ENCODE data around the gene TBX2. TPM values are rescaled to one million over a fixed set of nuclear protein-coding genes. Genes with fewer than 3 reads are reported as not detected.

Gene TBX2
- total RNA-seq, 2 donors from 2014 or later, result 0.07 TPM; not detected in 1

DNA sequence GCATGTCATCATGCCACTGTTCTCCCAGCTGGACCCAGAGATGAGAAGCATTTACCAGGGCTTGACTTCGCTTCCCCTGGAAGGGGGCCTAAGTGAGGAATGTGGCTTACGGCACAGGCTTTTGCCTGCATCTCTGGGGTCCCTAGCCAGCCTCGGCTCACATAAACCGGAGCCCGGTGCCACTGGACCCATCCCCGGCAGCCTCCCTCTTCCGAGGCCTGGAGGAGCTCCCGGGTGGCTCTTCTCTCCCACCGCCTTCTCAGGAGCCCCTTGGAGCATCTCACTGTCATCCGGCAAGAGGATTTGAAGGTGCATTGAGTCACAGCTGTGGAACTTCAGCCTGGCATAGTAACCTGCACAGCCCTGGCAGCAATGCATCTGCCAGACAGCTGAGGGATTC is 29.9 kb upstream of the TBX2 start:
- no peak overlapping the region for H3K9ac ChIP-seq (ENCODE audit: extremely low read depth, low read length, poor library complexity, severe bottlenecking)
- 93 to 94% methylated on average over 7 to 10 of the region's 10 CpGs for WGBS, 2 experiments (ENCODE audit: insufficient coverage in 1 of 2, insufficient read length in 1 of 2)
- Mint-ChIP-seq H3K27me3 (ENCODE audit: insufficient read depth) (peaks cover 27% of the 10 kb centered on the region), H3K36me3 (ENCODE audit: low read depth) (no peaks in the 10 kb centered on the region), H3K4me3 (no peak overlapping the region), H3K27ac (no peak overlapping the region), H3K9me3 (no peaks in the 10 kb centered on the region), H3K4me1 (peaks cover 29% of the 10 kb centered on the region)
- H3K36me3 ChIP-seq (ENCODE audit: control insufficient read depth, insufficient read depth, low read length), result no peaks in the 10 kb centered on the region
- DNase-seq, result no peak
- no peaks in the 10 kb centered on the region for H3K27me3 ChIP-seq (ENCODE audit: control insufficient read depth, insufficient read depth, low read length, poor library complexity, severe bottlenecking)
- TF ChIP-seq, protein P1, sequence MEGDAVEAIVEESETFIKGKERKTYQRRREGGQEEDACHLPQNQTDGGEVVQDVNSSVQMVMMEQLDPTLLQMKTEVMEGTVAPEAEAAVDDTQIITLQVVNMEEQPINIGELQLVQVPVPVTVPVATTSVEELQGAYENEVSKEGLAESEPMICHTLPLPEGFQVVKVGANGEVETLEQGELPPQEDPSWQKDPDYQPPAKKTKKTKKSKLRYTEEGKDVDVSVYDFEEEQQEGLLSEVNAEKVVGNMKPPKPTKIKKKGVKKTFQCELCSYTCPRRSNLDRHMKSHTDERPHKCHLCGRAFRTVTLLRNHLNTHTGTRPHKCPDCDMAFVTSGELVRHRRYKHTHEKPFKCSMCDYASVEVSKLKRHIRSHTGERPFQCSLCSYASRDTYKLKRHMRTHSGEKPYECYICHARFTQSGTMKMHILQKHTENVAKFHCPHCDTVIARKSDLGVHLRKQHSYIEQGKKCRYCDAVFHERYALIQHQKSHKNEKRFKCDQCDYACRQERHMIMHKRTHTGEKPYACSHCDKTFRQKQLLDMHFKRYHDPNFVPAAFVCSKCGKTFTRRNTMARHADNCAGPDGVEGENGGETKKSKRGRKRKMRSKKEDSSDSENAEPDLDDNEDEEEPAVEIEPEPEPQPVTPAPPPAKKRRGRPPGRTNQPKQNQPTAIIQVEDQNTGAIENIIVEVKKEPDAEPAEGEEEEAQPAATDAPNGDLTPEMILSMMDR (conservative IDR thresholded peaks at IDR 0.05), result no peak
- no peaks in the 10 kb centered on the region for H3K9me3 ChIP-seq (ENCODE audit: control insufficient read depth, low read length)
- no peak overlapping the region for H3K4me3 ChIP-seq (ENCODE audit: low read length)
- peaks cover 7% of the 10 kb centered on the region for H3K4me1 ChIP-seq (ENCODE audit: control insufficient read depth, insufficient read depth, low read length)
- no peak overlapping the region for H3K27ac ChIP-seq (ENCODE audit: low read depth, low read length)

DNA sequence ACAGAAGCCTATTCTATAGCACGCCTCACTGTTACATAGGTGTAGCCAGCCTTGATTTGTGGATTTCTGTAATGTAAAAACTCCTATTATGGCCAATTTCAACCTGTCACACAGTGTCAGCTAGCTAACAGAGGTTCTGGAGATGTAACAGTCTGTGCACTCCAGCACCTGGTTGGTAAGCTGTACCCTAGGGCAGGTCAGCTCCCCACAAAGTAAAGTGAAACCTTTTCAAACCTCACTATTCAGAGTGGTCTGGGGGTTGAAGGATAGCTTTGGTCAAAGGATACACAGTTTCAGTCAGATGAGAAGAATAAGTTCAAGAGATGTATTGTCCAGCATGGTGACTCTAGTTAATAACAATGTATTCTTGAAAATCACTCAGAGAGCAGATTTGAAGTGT is 28.5 kb upstream of the TBX2 start:
- no peaks in the 10 kb centered on the region for H3K36me3 Mint-ChIP-seq (ENCODE audit: low read depth)
- Histone ChIP-seq H3K36me3 (ENCODE audit: control insufficient read depth, insufficient read depth, low read length) (no peaks in the 10 kb centered on the region), H3K4me3 (ENCODE audit: low read length) (no peak overlapping the region), H3K4me1 (ENCODE audit: control insufficient read depth, insufficient read depth, low read length) (peaks cover 7% of the 10 kb centered on the region), H3K27me3 (ENCODE audit: control insufficient read depth, insufficient read depth, low read length, poor library complexity, severe bottlenecking) (no peaks in the 10 kb centered on the region), H3K9me3 (ENCODE audit: control insufficient read depth, low read length) (no peaks in the 10 kb centered on the region), H3K9ac (ENCODE audit: extremely low read depth, low read length, poor library complexity, severe bottlenecking) (no peak overlapping the region), H3K27ac (ENCODE audit: low read depth, low read length) (no peak overlapping the region)
- H3K4me1 Mint-ChIP-seq, result peaks cover 21% of the 10 kb centered on the region
- no peak overlapping the region for H3K4me3 Mint-ChIP-seq
- 94 to 100% methylated on average over 1 of the region's 1 CpG for WGBS, 2 experiments (ENCODE audit: insufficient coverage in 1 of 2, insufficient read length in 1 of 2)
- peaks cover 23% of the 10 kb centered on the region for H3K27me3 Mint-ChIP-seq (ENCODE audit: insufficient read depth)
- H3K27ac Mint-ChIP-seq, result no peak overlapping the region
- TF ChIP-seq, protein P1 (conservative IDR thresholded peaks at IDR 0.05), result no peak
- DNase-seq, result no peak
- H3K9me3 Mint-ChIP-seq, result no peaks in the 10 kb centered on the region

DNA sequence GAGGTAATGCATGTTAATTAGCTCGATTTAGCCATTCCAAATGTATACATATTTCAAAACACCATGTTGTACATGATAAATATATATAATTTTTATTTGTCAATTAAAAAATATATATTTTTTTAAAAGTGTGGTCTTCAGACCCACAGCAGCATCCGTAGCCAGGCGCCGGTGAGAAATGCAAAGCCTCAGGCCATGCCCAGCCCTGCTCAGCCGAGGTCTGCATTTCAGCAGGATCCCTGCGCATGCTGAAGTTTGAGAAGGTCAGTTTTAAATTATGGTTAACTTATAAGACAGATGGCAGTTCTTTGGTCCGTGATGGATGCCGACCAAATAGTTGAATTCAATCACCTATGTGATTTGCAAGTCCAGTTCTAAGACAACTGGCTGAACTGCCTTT is 28.0 kb upstream of the TBX2 start:
- Histone ChIP-seq H3K9me3 (ENCODE audit: control insufficient read depth, low read length) (no peaks in the 10 kb centered on the region), H3K27ac (ENCODE audit: low read depth, low read length) (no peak overlapping the region), H3K27me3 (ENCODE audit: control insufficient read depth, insufficient read depth, low read length, poor library complexity, severe bottlenecking) (no peaks in the 10 kb centered on the region), H3K36me3 (ENCODE audit: control insufficient read depth, insufficient read depth, low read length) (no peaks in the 10 kb centered on the region), H3K4me1 (ENCODE audit: control insufficient read depth, insufficient read depth, low read length) (peaks cover 7% of the 10 kb centered on the region), H3K4me3 (ENCODE audit: low read length) (no peak overlapping the region), H3K9ac (ENCODE audit: extremely low read depth, low read length, poor library complexity, severe bottlenecking) (no peak overlapping the region)
- Mint-ChIP-seq H3K4me3 (no peak overlapping the region), H3K36me3 (ENCODE audit: low read depth) (no peaks in the 10 kb centered on the region), H3K9me3 (no peaks in the 10 kb centered on the region), H3K27ac (no peak overlapping the region), H3K4me1 (peaks cover 17% of the 10 kb centered on the region), H3K27me3 (ENCODE audit: insufficient read depth) (peaks cover 23% of the 10 kb centered on the region)
- WGBS, 2 experiments (ENCODE audit: insufficient coverage in 1 of 2, insufficient read length in 1 of 2), result 95 to 97% methylated on average over 4 to 7 of the region's 8 CpGs
- no peak for DNase-seq
- TF ChIP-seq, protein P1 (conservative IDR thresholded peaks at IDR 0.05), result no peak
